Thyroid gland (tissue), 4 donors: ENCODE measurements around the gene IL7R.

Experiments used
- CTCF ChIP-seq, 6 experiments: fragments of 200-600 bp in 3 of 6; fragments of 450-650 bp in 3 of 6; sonication (generic) in 3 of 6; IDR thresholded peaks; one replicate each; pipeline ENCODE4 v1.5.1; 2016 to 2019; ENCODE audit warnings: antibody characterized with exemption in 6 of 6, mild to moderate bottlenecking in 2 of 6, inconsistent platforms in 1 of 6, moderate library complexity in 1 of 6
- POLR2A ChIP-seq, 2 donors: fragments of 450-650 bp; IDR thresholded peaks; one replicate each; pipeline ENCODE4 v1.6.1; 2017; ENCODE audit warnings: antibody characterized with exemption in 2 of 2, mild to moderate bottlenecking in 2 of 2, moderate library complexity in 1 of 2

- TF ChIP-seq CTCF (IDR thresholded peaks at IDR 0.05) (no peak), POLR2A (IDR thresholded peaks at IDR 0.05) (no peak)
Observed at GRCh38 chr5:35884191-35884769, 27.6 kb downstream of the IL7R start.
